ENCODE results near the gene PRKAR1B. TPM values are rescaled to one million over a fixed set of nuclear protein-coding genes. Genes with fewer than 3 reads are reported as not detected.

The PRKAR1B gene
- total and polyA plus RNA-seq, 7 donors: 9.5 to 26.6 (median 11.4) TPM

GRCh38 chr7:726854-727103, 302 bp downstream of the PRKAR1B start:
- no peak for DNase-seq
- H3K4me3 ChIP-seq: peak overlapping the region; percentile 29 to 98 (median 96)
- intact Hi-C loops (cut with DNase I): loop anchor here (1.0 to 5.0 kb wide), 2 partner anchors 59 to 209 kb away; no protein-coding TSS in a partner anchor
- WGBS, 2 donors: 0% methylated on average over 39 of the region's 39 CpGs
- H3K27me3 ChIP-seq: no peaks in the 10 kb centered on the region
- H3K4me1 ChIP-seq: peaks cover 0 to 27% (median 19%) of the 10 kb centered on the region in 4 donors
- TF ChIP-seq POLR2A (IDR thresholded peaks at IDR 0.05): no peak
- TF ChIP-seq EP300 (IDR thresholded peaks at IDR 0.05): no peak
- no peak for TF ChIP-seq POLR2AphosphoS5 (IDR thresholded peaks at IDR 0.05)
- TF ChIP-seq CTCF (IDR thresholded peaks at IDR 0.05): no peak
- H3K9me3 ChIP-seq: no peaks in the 10 kb centered on the region
- peaks cover 0 to 23% (median 4%) of the 10 kb centered on the region in 4 donors for H3K36me3 ChIP-seq
- H3K27ac ChIP-seq: peak overlapping the region; percentile 62 to 84 (median 72)

- TF ChIP-seq POLR2AphosphoS5 (IDR thresholded peaks at IDR 0.05): peak; percentile 47 to 75 (median 72)
- no peak for TF ChIP-seq CTCF (IDR thresholded peaks at IDR 0.05)
- Histone ChIP-seq H3K4me3 (peak within 1 kb of the TSS; percentile 29 to 98 (median 96)), H3K36me3 (peaks cover 0 to 23% (median 4%) of the 10 kb centered on the region in 4 donors), H3K9me3 (no peaks in the 10 kb centered on the region), H3K27me3 (no peaks in the 10 kb centered on the region), H3K4me1 (peaks cover 0 to 27% (median 19%) of the 10 kb centered on the region in 4 donors), H3K27ac (peak within 1 kb of the TSS; percentile 62 to 84 (median 72))
- intact Hi-C loops (cut with DNase I): loop anchor here (1.0 to 5.0 kb wide), 2 partner anchors 59 to 209 kb away; no protein-coding TSS in a partner anchor
- peak; percentile 91 for DNase-seq
- 11 to 12% methylated on average over 56 of the region's 56 CpGs for WGBS, 2 donors
Measured at GRCh38 chr7:726084-726853, 812 bp downstream of the PRKAR1B start, which contains the start of gene DNAAF5. Gene DNAAF5, plus strand, starts transcription at chr7:726699. Its CDS starts 22 bp downstream, at chr7:726721.

- Histone ChIP-seq H3K4me3 (peak overlapping the region in 1 of 4 donors; percentile 96), H3K27ac (no peak overlapping the region), H3K27me3 (no peaks in the 10 kb centered on the region), H3K9me3 (no peaks in the 10 kb centered on the region), H3K4me1 (peaks cover 0 to 24% (median 19%) of the 10 kb centered on the region in 4 donors), H3K36me3 (peaks cover 0 to 14% (median 2%) of the 10 kb centered on the region in 4 donors)
- no peak for DNase-seq
- intact Hi-C loops (cut with DNase I): loop anchor here (1.0 to 5.0 kb wide), 2 partner anchors 58 to 208 kb away; no protein-coding TSS in a partner anchor
- TF ChIP-seq POLR2AphosphoS5 (IDR thresholded peaks at IDR 0.05) (no peak), EP300 (IDR thresholded peaks at IDR 0.05) (no peak), CTCF (IDR thresholded peaks at IDR 0.05) (no peak), POLR2A (IDR thresholded peaks at IDR 0.05) (no peak)
- 77 to 93% methylated on average over 8 of the region's 8 CpGs for WGBS, 2 donors
Measured at GRCh38 chr7:725223-726005, 1.7 kb downstream of the PRKAR1B start.

- H3K4me3 ChIP-seq: no peak overlapping the region
- intact Hi-C loops (cut with DNase I): no loop called here
- DNase-seq: no peak
- no peak for TF ChIP-seq POLR2A (IDR thresholded peaks at IDR 0.05)
- TF ChIP-seq EP300 (IDR thresholded peaks at IDR 0.05): no peak
- no peak for TF ChIP-seq CTCF (IDR thresholded peaks at IDR 0.05)
- no peak for TF ChIP-seq POLR2AphosphoS5 (IDR thresholded peaks at IDR 0.05)
- H3K27me3 ChIP-seq: no peaks in the 10 kb centered on the region
- no peak overlapping the region for H3K27ac ChIP-seq
- WGBS, 2 donors: 96% methylated on average over 7 of the region's 7 CpGs
- peaks cover 0 to 3% (median 0%) of the 10 kb centered on the region in 4 donors for H3K36me3 ChIP-seq
- H3K4me1 ChIP-seq: peaks cover 0 to 24% (median 19%) of the 10 kb centered on the region in 4 donors
- H3K9me3 ChIP-seq: no peaks in the 10 kb centered on the region
Measured at GRCh38 chr7:724298-724697, 2.8 kb downstream of the PRKAR1B start.

Measured in sigmoid colon (tissue), 7 donors.